NCI-H187 (cell line): ENCODE results near the gene LCE3B.

Experiments
- DNase-seq, 2 experiments: peaks; one replicate each; lab custom pipeline; 2025; lab: John Stamatoyannopoulos, UW

Gene LCE3B

DNA sequence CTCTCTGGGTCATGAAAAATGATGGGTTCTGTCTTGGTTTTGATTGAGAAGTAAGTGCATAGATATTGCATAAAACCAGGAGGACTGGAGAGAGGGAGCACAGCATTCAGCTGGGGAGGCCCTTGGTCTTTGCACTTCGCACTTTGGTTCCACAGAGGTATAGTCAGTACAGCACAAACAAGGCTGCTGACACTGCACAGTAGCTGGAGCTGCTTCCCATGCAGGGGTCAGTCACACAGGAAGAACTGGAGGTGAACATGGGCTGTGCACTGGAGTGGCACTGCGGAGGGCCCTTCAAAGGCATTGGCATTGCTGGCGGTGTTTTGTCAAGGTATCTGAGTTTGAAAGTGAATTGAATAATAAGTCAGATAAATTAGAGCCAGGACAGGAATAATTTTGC lies 45.0 kb downstream of the LCE3B start:
- DNase-seq, result no peak

DNA sequence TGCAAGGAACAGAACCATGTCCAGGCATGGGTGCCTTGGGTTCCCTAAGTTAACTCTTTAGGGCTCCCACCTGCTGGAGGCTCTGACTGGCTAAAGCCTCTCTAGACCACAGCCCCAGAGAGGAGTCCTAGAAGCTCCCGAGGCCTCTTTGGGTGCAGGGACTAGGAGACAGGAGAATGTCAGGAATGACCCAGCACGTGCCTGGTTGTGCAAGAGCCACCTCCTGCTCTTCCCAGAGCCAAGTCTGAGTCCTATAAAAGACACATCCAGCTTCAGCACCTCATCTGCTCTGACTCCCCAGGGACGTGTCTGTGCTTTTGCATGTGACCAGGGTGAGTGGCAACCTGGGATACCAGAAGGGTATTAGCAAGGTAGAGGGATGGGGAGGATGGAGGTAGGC lies 49.5 kb downstream of the LCE3B start, which contains the start of gene LCE2D:
TSS of gene LCE2D (plus strand) at position 283 of the 400 bp plus-strand sequence. CDS start 726 bp downstream, outside the sequence.
- no peak for DNase-seq
